NCI-H526 treated with DMSO at 0.1 percent for 48 hours (cell line): ENCODE data around the gene ABCC4.

ENCODE experiments used
- DNase-seq: peaks from one replicate; lab custom pipeline; 2025; lab: John Stamatoyannopoulos, UW

The ABCC4 gene

DNA sequence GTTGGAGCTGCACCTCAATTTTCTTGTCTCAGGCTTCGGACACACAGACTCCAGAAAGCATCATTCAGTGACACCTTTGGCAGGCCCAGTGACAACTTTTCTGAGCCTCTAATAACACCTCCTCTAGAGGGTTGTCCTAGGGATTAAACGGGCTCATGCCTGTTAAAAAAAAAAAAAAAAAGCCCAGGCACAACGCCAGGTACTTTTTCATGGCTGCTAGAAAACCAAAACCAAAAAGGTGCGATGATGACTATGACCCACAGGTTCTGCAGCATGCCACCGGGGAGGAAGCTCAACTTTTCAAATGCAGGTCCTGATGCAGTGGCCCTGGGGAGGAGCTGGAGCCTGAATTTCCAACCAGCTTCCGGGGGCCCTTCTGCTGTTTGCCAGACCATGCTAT is 184.2 kb downstream of the ABCC4 start:
- no peak for DNase-seq

DNA sequence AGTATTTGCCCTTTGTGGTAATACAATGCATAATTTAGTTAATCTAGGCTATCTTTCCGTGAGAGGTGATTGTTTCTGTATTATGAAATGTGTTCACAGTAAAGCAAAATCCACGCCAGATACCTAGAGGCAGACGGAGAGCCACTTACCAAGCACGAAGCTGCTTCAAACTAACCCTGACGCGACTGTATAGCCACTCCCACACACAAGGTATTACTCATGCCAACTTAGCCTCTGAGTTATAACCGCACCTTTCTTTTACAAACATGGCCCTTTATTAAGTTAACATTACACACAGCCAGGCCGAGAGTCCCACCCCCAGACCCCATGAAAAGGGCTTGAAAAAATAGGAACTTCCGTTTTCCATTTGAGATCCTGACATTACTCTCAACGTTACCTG is 185.7 kb downstream of the ABCC4 start:
- no peak for DNase-seq

DNA sequence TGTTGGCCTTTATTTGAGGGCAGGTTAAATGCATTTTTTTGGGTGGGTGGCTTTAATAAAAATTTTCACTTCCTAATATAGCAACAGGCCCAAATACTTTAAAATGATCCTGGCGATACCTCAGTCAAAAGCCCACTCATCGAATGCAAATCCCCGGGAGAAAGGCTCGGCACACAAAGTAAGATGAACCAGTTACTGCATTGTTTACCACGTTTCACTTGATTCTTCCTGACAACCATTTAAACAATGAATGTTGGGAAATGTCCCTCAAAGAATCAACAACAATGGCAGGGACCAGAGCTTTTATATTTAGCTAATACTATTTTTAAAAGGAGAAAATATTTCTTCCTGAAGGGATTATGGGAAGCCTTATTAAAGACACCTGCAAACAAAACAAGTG is 187.7 kb downstream of the ABCC4 start:
- no peak for DNase-seq

- no peak for DNase-seq
Observed at GRCh38 chr13:95112883-95113282, 188.4 kb downstream of the ABCC4 start.

GRCh38 chr13:95111608-95112007 is 189.6 kb downstream of the ABCC4 start:
- no peak for DNase-seq

GRCh38 chr13:95106562-95106961 is 194.7 kb downstream of the ABCC4 start:
- DNase-seq = no peak

GRCh38 chr13:95100525-95101433 is 200.5 kb downstream of the ABCC4 start:
- DNase-seq = no peak

DNA sequence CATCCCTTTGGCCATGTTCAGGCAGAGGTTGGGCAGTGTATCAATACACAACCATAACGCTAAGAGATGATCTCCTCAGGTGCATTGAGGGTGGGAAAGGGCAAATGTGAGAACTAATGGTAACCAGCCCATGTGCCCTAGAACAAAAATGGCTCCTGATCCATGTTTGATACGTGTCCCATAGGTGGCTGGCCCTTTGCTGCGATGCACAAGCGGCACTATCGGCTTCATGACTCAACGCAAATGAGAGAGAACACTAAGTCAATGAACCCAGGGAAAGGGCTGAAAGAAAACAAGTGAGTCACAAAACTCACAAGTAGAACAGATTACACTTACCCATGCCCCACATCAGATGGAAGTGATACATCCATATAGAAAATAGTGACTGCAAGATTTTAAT is 201.7 kb downstream of the ABCC4 start:
- DNase-seq = no peak

DNA sequence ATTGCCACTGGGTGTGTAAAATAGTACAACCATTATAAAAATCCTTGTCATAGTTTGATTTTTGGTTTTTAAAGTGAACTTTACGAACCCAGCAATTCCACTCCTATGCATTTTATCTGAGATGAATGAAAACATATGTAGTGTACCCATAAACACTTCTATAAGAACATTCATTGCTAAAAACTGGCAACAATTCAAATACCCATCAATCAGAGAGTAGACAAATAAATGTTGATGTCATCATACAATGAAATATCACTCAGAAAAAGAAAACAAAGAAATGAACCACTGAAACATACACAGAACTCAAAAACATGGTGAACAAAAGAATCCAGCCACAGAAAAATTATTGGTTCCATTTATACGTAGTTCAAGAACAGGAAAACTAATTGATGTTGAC is 202.3 kb downstream of the ABCC4 start:
- no peak for DNase-seq

DNA sequence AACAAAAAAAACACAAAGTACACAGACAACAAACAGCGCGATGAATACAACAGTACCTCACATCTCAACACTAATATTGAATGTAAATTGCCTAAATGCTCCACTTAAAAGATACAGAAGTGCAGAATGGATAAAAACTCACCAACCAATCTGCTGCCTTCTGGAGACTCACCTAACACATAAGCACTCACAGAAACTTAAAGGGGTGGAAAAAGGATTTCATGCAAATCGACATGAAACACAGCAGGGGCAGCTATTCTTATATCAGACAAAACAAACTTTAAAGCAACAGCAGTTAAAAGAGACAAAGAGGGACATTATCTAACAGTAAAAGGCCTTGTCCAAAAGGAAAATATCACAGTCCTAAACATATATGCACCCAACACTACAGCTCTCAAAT is 209.5 kb downstream of the ABCC4 start:
- no peak for DNase-seq

- no peak for DNase-seq
Observed at GRCh38 chr13:95087746-95088305, 213.4 kb downstream of the ABCC4 start.

GRCh38 chr13:95086761-95087160 is 214.5 kb downstream of the ABCC4 start:
- DNase-seq = no peak

DNA sequence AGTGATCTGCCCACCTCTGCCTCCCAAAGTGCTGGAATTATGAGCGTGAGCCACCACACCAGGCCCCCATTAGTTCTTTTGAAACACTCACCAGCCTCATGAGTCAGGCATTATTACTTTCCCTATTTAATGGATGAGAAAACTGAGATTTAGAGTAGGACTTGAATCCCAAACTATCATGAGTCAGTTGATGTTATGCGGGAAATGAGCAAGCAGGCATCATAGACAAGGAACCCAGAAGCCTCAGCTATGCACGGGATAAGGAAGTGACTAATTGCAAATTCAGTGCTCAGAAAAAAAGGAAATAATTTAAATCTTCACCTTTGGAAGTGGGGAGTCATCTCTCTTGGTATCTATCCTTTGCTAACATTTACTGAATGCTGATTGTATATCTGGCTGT is 217.5 kb downstream of the ABCC4 start:
- no peak for DNase-seq

DNA sequence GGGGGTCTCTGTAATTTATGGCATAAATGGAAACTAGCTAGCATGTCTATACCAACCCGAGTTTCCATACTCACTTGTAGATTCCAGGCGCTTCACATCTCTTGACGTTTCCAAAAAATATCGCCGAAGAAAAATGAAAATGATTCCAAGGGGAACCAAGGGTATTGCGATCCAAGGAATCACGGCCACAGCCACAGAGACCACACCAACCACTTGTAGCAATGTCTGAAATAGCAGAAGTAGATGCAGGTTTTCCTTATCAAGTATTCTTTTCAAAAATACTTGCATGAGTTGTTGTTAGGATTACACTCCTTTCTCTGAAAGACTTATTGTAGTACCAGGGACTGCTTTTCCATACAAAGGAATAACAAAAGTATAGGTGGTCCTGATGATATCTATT is 218.2 kb downstream of the ABCC4 start:
- DNase-seq = no peak

GRCh38 chr13:95075506-95075905 is 225.7 kb downstream of the ABCC4 start:
- DNase-seq = no peak

GRCh38 chr13:95074820-95075219 is 226.4 kb downstream of the ABCC4 start:
- no peak for DNase-seq

GRCh38 chr13:95073747-95074311 is 227.4 kb downstream of the ABCC4 start:
- no peak for DNase-seq

GRCh38 chr13:95067303-95067702 is 233.9 kb downstream of the ABCC4 start:
- DNase-seq = no peak

GRCh38 chr13:95060014-95060519 is 241.2 kb downstream of the ABCC4 start:
- no peak for DNase-seq

- no peak for DNase-seq
Observed at GRCh38 chr13:95059306-95059705, 241.9 kb downstream of the ABCC4 start.

GRCh38 chr13:95058680-95059079 is 242.6 kb downstream of the ABCC4 start:
- DNase-seq = no peak

- no peak for DNase-seq
Observed at GRCh38 chr13:95056266-95056665, 245.0 kb downstream of the ABCC4 start.
